Testis (tissue), 3 donors: ENCODE data around the gene PDE4B. TPM values are rescaled to one million over a fixed set of nuclear protein-coding genes. Genes with fewer than 3 reads are reported as not detected.

Experiments
- DNase-seq: peaks from one replicate; pipeline ENCODE4 v3.0.0-alpha.2; 2019
- H3K27ac ChIP-seq, 2 donors: fragments of 200-600 bp; sonication (generic); one replicate each; pipeline ENCODE4 v1.5.1; 2019
- H3K27me3 ChIP-seq: fragments of 200-600 bp; sonication (generic); one replicate; pipeline ENCODE4 v1.5.1; 2019
- H3K36me3 ChIP-seq: fragments of 200-600 bp; sonication (generic); one replicate; pipeline ENCODE4 v1.5.1; 2017; ENCODE audit warnings: low read depth; ENCODE audit errors: missing control alignments
- H3K4me1 ChIP-seq: fragments of 200-600 bp; sonication (generic); one replicate; pipeline ENCODE4 v1.5.1; 2019
- H3K4me3 ChIP-seq, 2 donors: fragments of 200-600 bp; sonication (generic); one replicate each; pipeline ENCODE4 v1.5.1; 2017 to 2019
- H3K9me3 ChIP-seq: fragments of 200-600 bp; sonication (generic); one replicate; pipeline ENCODE4 v1.5.1; 2017
- POLR2A ChIP-seq: fragments of 450-650 bp; IDR thresholded peaks from one replicate; pipeline ENCODE4 v1.6.1; 2017; ENCODE audit warnings: antibody characterized with exemption, mild to moderate bottlenecking, moderate library complexity
- WGBS, 2 donors: methylation state at CpG; one replicate each; pipeline ENCODE4 v1.1.5; 2018; 5-methylcytosine and 5-hydroxymethylcytosine counted together
- intact Hi-C: fragments of 100-400 bp; cut with DNase I; formaldehyde crosslinking; loops from one replicate; pipeline ENCODE4 v1.15.1; 2023; ENCODE audit warnings: low total_unique reads
- polyA plus RNA-seq: library from polyadenylated mRNA; stranded (reverse); fragments of 350-450 nt; fragmentation: Illumina TruSeq; extraction: RNeasy Lipid Tissue Mini Kit (QIAGEN cat#74804); gene quantifications from one replicate; pipeline ENCODE4 v1.2.3, GENCODE V29; 2014; ENCODE audit warnings: low read depth, low replicate concordance; ENCODE audit not compliant: insufficient read depth
- total RNA-seq, 2 donors: library from RNA; depleted of rRNA; stranded (reverse); fragments of >200 nt; gene quantifications; one replicate each; pipeline ENCODE4 v1.2.3, GENCODE V29; 2016
- TF ChIP-seq, protein P1 (sequence below), 3 experiments: fragments of 450-650 bp in 2 of 3; fragments of 200-600 bp in 1 of 3; sonication (generic) in 1 of 3; IDR thresholded peaks; one replicate each; pipeline ENCODE4 v1.5.1; 2016 to 2019; ENCODE audit warnings: antibody characterized with exemption in 3 of 3, mild to moderate bottlenecking in 2 of 3, moderate library complexity in 1 of 3

The PDE4B gene
- total and polyA plus RNA-seq, 3 donors from 2014 or later: 11.5 to 16.1 (median 12.4) TPM

DNA sequence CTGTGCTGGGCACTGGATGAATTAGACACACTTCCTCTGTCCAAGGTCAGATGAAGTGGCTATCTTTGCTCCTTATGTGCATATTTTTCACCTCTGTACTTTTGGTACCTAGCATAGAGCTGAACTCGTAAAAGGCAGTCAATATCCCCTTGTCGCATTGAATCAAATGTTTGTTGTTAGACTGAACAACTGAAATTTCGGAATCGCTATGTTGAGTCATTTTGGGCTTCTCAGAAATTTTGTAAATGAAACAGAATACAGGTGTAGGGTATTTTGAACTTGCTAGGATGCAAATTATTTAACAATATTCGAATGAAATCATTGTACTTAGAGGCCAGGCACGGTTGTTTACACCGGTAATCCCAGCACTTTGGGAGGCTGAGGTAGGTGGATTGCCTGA is 48.0 kb downstream of the PDE4B start:
- 90 to 94% methylated on average over 7 of the region's 7 CpGs for WGBS, 2 donors
- Histone ChIP-seq H3K9me3 (no peaks in the 10 kb centered on the region), H3K27me3 (no peaks in the 10 kb centered on the region), H3K27ac (no peak overlapping the region), H3K4me1 (no peaks in the 10 kb centered on the region), H3K36me3 (no peaks in the 10 kb centered on the region), H3K4me3 (no peak overlapping the region)
- TF ChIP-seq, protein P1, sequence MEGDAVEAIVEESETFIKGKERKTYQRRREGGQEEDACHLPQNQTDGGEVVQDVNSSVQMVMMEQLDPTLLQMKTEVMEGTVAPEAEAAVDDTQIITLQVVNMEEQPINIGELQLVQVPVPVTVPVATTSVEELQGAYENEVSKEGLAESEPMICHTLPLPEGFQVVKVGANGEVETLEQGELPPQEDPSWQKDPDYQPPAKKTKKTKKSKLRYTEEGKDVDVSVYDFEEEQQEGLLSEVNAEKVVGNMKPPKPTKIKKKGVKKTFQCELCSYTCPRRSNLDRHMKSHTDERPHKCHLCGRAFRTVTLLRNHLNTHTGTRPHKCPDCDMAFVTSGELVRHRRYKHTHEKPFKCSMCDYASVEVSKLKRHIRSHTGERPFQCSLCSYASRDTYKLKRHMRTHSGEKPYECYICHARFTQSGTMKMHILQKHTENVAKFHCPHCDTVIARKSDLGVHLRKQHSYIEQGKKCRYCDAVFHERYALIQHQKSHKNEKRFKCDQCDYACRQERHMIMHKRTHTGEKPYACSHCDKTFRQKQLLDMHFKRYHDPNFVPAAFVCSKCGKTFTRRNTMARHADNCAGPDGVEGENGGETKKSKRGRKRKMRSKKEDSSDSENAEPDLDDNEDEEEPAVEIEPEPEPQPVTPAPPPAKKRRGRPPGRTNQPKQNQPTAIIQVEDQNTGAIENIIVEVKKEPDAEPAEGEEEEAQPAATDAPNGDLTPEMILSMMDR (IDR thresholded peaks at IDR 0.05): no peak
- no peak for TF ChIP-seq POLR2A
- DNase-seq: no peak
- intact Hi-C loops: no loop called here

DNA sequence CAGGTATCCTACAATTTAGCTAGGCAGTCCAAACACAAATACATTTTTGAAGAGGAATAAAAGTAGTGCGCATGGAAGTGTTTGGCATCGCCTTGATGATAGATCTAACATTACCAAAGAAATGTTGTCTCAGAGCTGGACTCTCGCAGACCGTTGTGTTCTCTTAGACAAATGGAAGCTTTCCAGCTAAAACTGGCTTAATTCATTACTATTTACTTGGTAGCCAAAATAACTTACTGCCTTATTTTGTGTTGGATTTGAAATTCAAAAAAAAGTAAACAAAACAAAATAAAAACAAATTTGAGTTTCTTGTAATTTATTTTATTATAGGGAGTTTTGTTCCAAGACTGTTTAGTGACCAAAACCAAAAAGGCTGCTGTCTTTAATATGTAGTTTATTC is 51.6 kb downstream of the PDE4B start:
- no peak for TF ChIP-seq POLR2A
- TF ChIP-seq, protein P1 (IDR thresholded peaks at IDR 0.05): no peak
- Histone ChIP-seq H3K27me3 (no peaks in the 10 kb centered on the region), H3K4me3 (no peak overlapping the region), H3K4me1 (no peaks in the 10 kb centered on the region), H3K36me3 (no peaks in the 10 kb centered on the region), H3K9me3 (no peaks in the 10 kb centered on the region), H3K27ac (no peak overlapping the region)
- 57 to 59% methylated on average over 4 of the region's 4 CpGs for WGBS, 2 donors
- DNase-seq: no peak
- intact Hi-C loops: no loop called here

DNA sequence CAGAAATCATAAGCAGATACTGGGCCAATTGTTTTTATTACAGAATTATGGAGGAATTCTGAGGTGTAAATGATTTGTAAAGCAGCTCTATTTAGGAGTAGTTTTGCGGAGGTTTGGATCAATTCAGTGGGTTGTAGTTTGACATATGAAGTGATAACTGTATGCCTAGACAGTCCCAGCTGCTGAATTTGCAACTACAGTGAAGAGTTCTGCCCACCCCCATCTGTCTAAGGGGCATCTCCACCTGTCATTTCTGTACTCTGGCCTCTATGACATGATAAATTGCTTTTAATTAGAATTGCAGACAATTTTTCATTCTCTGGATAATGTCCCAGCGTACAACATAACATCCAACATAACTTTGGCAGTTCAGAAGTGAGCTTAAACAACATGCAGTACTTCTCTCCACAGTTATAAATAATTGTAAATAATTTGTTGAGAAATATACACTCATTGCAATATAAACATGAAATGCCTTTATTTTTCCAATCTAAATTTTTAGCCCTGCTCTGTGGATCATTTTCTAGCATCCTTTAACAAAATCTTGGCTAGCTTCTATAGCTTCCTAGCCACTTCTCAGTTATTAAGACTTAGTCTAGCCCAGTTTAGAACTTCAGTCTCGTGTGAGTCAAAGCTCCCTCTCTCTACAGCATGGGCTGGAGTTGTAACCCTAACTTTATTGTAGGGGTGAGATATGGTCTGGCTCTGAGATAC is 52.3 kb downstream of the PDE4B start:
- Histone ChIP-seq H3K9me3 (no peaks in the 10 kb centered on the region), H3K4me1 (no peaks in the 10 kb centered on the region), H3K27me3 (no peaks in the 10 kb centered on the region), H3K4me3 (no peak overlapping the region), H3K27ac (no peak overlapping the region), H3K36me3 (no peaks in the 10 kb centered on the region)
- DNase-seq: no peak
- TF ChIP-seq, protein P1 (IDR thresholded peaks at IDR 0.05): no peak
- no peak for TF ChIP-seq POLR2A
- intact Hi-C loops: no loop called here
- 52 to 57% methylated on average over 3 of the region's 3 CpGs for WGBS, 2 donors

- intact Hi-C loops: no loop called here
- TF ChIP-seq, protein P1 (IDR thresholded peaks at IDR 0.05): no peak
- no peak for TF ChIP-seq POLR2A
- H3K9me3 ChIP-seq: no peaks in the 10 kb centered on the region
- no peak overlapping the region for H3K27ac ChIP-seq
- H3K36me3 ChIP-seq: no peaks in the 10 kb centered on the region
- no peaks in the 10 kb centered on the region for H3K27me3 ChIP-seq
- WGBS, 2 donors: 84 to 86% methylated on average over 7 of the region's 7 CpGs
- no peaks in the 10 kb centered on the region for H3K4me1 ChIP-seq
- no peak overlapping the region for H3K4me3 ChIP-seq
- no peak for DNase-seq
These were observed 52.9 kb downstream of the PDE4B start for GRCh38 chr1:65845535-65846060.

- H3K36me3 ChIP-seq: no peaks in the 10 kb centered on the region
These were observed 54.2 kb downstream of the PDE4B start for GRCh38 chr1:65846866-65847265.

More at GRCh38 chr1:65846866-65847265, 54.2 kb downstream of the PDE4B start:
- Histone ChIP-seq H3K9me3 (no peaks in the 10 kb centered on the region), H3K27me3 (no peaks in the 10 kb centered on the region), H3K27ac (no peak overlapping the region), H3K4me3 (no peak overlapping the region), H3K4me1 (no peaks in the 10 kb centered on the region)
- no peak for DNase-seq
- TF ChIP-seq, protein P1 (IDR thresholded peaks at IDR 0.05): no peak
- TF ChIP-seq POLR2A: no peak
- intact Hi-C loops: no loop called here
